A673 (cell line): ENCODE measurements around the gene GRIN2A. TPM values are rescaled to one million over a fixed set of nuclear protein-coding genes. Genes with fewer than 3 reads are reported as not detected.

Experiments
- BruUV-seq: library from RNA; stranded (reverse); fragments of 400-500 nt; replicated peaks from 2 replicates; lab custom pipeline; 2021; lab: Mats Ljungman, UMichigan
- CTCF ChIA-PET: fragments of 300-600 bp; sonication (Branson Sonifier 250); formaldehyde crosslinking; loops from one replicate; lab custom pipeline; 2022; ENCODE audit warnings: antibody characterized with exemption; lab: Charles Lee
- POLR2A ChIA-PET: fragments of 300-600 bp; sonication (Branson Sonifier 250); formaldehyde crosslinking; loops from one replicate; lab custom pipeline; 2022; ENCODE audit warnings: antibody characterized with exemption; ENCODE audit not compliant: low non-redundant PET; lab: Charles Lee
- DNase-seq: peaks from one replicate; pipeline ENCODE4 v3.0.0-alpha.2; 2015; ENCODE audit warnings: low spot score
- H3K27ac ChIP-seq: fragments of 200-600 bp; sonication (generic); 2 replicates; pipeline ENCODE4 v1.5.1; 2016; ENCODE audit warnings: mixed run types, low read depth, mild to moderate bottlenecking, mixed read lengths, antibody characterized with exemption, low read length; ENCODE audit not compliant: poor library complexity, severe bottlenecking
- H3K27me3 ChIP-seq: fragments of 200-600 bp; sonication (generic); replicated peaks from 2 replicates; pipeline ENCODE4 v1.6.1; 2017; ENCODE audit warnings: mixed run types, low read depth, mild to moderate bottlenecking, mixed read lengths, antibody characterized with exemption, low read length; ENCODE audit not compliant: insufficient read depth, poor library complexity
- H3K36me3 ChIP-seq: fragments of 200-600 bp; sonication (generic); 2 replicates; pipeline ENCODE4 v1.6.1; 2016; ENCODE audit warnings: mixed run types, mild to moderate bottlenecking, mixed read lengths, antibody characterized with exemption, low read length; ENCODE audit not compliant: insufficient read depth, poor library complexity, severe bottlenecking
- H3K4me1 ChIP-seq: fragments of 200-600 bp; sonication (generic); 2 replicates; pipeline ENCODE4 v1.6.1; 2017; ENCODE audit warnings: mixed run types, mild to moderate bottlenecking, mixed read lengths, antibody characterized with exemption, low read length; ENCODE audit not compliant: insufficient read depth, poor library complexity, severe bottlenecking
- H3K4me3 ChIP-seq: fragments of 200-600 bp; sonication (generic); 2 replicates; pipeline ENCODE4 v1.5.1; 2016; ENCODE audit warnings: low read depth, mixed run types, mild to moderate bottlenecking, mixed read lengths, low read length; ENCODE audit not compliant: poor library complexity, severe bottlenecking
- H3K9me3 ChIP-seq: fragments of 200-600 bp; sonication (generic); 2 replicates; pipeline ENCODE4 v1.6.1; 2016; ENCODE audit warnings: mixed run types, low read depth, mild to moderate bottlenecking, mixed read lengths, antibody characterized with exemption, low read length; ENCODE audit not compliant: poor library complexity, severe bottlenecking
- EZH2 ChIP-seq: fragments of 200-600 bp; sonication (generic); IDR thresholded peaks from 2 replicates; pipeline ENCODE4 v1.6.1; 2017; ENCODE audit warnings: borderline replicate concordance, low read depth, mild to moderate bottlenecking, mixed read lengths, antibody characterized with exemption, low read length; ENCODE audit not compliant: poor library complexity, severe bottlenecking
- intact Hi-C: fragments of 100-400 bp; cut with micrococcal nuclease; formaldehyde crosslinking; loops from one replicate; pipeline ENCODE4 v1.10.0; 2022; ENCODE audit not compliant: unreplicated experiment
- total RNA-seq: library from RNA; stranded (reverse); gene quantifications from 2 replicates; pipeline ENCODE4 v1.2.3, GENCODE V29; 2021
- TF ChIP-seq, protein P1 (sequence below): fragments of 300-800, 200-600 bp; sonication (generic); conservative IDR thresholded peaks from 2 replicates; pipeline ENCODE4 v1.5.1; 2017; ENCODE audit warnings: low read depth, mild to moderate bottlenecking, antibody characterized with exemption, low read length, moderate library complexity, mixed read lengths

GRIN2A gene
- total RNA-seq, 1 experiment from 2014 or later, result 1.2 TPM

DNA sequence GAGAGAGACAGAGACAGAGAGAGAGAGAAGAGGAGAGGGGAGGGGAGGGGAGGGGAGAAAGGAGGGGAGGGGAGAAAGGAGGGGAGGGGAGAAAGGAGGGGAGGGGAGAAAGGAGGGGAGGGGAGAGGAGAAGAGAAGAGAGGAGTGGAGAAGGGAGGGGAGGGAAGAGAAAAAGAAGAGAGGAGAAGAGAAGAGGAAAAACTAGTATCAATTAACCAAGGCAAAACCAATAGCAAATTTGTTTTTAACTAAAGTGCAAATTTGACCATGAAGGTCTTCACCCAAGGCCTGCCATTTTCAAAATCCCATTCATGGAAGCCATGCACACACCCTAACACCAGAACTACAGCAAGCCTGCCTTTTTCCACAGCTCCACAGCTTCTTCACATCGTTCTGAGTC lies 16.6 kb downstream of the GRIN2A start:
- peaks cover 23% of the 10 kb centered on the region for H3K27me3 ChIP-seq
- intact Hi-C loops, result no loop called here
- no peaks in the 10 kb centered on the region for H3K4me1 ChIP-seq
- no TSS peak for BruUV-seq
- no peak for TF ChIP-seq EZH2
- TF ChIP-seq, protein P1, sequence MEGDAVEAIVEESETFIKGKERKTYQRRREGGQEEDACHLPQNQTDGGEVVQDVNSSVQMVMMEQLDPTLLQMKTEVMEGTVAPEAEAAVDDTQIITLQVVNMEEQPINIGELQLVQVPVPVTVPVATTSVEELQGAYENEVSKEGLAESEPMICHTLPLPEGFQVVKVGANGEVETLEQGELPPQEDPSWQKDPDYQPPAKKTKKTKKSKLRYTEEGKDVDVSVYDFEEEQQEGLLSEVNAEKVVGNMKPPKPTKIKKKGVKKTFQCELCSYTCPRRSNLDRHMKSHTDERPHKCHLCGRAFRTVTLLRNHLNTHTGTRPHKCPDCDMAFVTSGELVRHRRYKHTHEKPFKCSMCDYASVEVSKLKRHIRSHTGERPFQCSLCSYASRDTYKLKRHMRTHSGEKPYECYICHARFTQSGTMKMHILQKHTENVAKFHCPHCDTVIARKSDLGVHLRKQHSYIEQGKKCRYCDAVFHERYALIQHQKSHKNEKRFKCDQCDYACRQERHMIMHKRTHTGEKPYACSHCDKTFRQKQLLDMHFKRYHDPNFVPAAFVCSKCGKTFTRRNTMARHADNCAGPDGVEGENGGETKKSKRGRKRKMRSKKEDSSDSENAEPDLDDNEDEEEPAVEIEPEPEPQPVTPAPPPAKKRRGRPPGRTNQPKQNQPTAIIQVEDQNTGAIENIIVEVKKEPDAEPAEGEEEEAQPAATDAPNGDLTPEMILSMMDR, result no peak
- H3K4me3 ChIP-seq, result no peak overlapping the region
- ChIA-PET POLR2A (no interaction called here), CTCF (no interaction called here)
- H3K9me3 ChIP-seq, result no peaks in the 10 kb centered on the region
- H3K27ac ChIP-seq, result no peak overlapping the region
- DNase-seq, result no peak
- H3K36me3 ChIP-seq, result no peaks in the 10 kb centered on the region

DNA sequence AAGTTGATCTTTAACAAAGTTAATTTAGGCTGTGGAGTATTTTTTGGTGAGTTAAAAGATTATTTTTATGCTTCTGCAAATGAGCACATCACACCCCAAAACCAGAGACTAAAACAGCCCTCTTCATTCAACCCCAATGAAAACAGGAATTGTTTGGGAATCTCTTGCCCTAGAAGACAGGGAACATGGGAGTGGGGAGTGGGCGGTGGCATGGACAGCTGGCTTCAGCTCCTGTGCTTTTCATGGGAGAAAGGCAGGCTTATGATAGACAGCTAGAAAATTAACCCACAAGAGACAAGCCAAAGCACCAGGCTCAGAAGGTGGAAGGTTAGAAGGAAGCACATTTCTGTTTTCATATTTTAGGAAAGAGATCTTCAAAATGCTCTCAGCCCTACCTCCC lies 19.2 kb downstream of the GRIN2A start:
- no TSS peak for BruUV-seq
- intact Hi-C loops, result no loop called here

DNA sequence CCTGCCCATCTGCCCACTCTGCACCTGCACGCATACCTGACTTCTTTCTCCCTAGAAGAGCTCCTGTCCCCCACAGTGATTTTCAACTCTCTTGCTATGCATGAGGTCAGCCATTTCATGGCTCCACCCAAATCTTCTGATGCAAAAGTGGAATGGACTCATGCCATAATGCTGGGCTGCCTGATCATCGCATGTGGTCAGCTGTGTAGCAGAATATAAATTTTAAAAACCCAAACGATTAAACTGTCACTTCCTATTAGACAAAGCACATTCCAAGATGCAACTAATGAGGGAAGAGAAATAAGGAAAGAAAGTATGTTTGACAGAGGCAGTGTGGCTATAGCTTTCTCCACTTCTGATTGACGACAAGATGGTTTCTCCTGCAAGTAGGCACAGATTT lies 26.1 kb downstream of the GRIN2A start:
- Histone ChIP-seq H3K9me3 (no peaks in the 10 kb centered on the region), H3K27ac (no peak overlapping the region), H3K27me3 (no peaks in the 10 kb centered on the region), H3K36me3 (no peaks in the 10 kb centered on the region), H3K4me1 (no peaks in the 10 kb centered on the region), H3K4me3 (no peak overlapping the region)
- BruUV-seq, result no TSS peak
- POLR2A ChIA-PET, result no interaction called here
- DNase-seq, result no peak
- CTCF ChIA-PET, result no interaction called here
- TF ChIP-seq EZH2, result no peak
- TF ChIP-seq, protein P1, result no peak
- intact Hi-C loops, result no loop called here

More for the DNA sequence above, 19.2 kb downstream of the GRIN2A start:
- CTCF ChIA-PET, result no interaction called here
- TF ChIP-seq EZH2, result no peak
- TF ChIP-seq, protein P1, result no peak
- POLR2A ChIA-PET, result no interaction called here
- Histone ChIP-seq H3K4me3 (no peak overlapping the region), H3K9me3 (no peaks in the 10 kb centered on the region), H3K27me3 (peaks cover 23% of the 10 kb centered on the region), H3K27ac (no peak overlapping the region), H3K4me1 (no peaks in the 10 kb centered on the region), H3K36me3 (no peaks in the 10 kb centered on the region)
- DNase-seq, result no peak
